HG03103 (cell line): ENCODE measurements around the gene SUGP2.
"Not testable (repeated sequence)": the region's sequence is repeated elsewhere in the genome, so short reads cannot be mapped to it uniquely, and the experiment has no call there.

Experiments
- ATAC-seq: cut with Tn5 transposase; IDR thresholded peaks from one replicate; pipeline ENCODE4 v1.9.1; 2021; ENCODE audit warnings: low read depth; ENCODE audit not compliant: unreplicated experiment

SUGP2 gene

GRCh38 chr19:18961767-18962620 is 71.3 kb downstream of the SUGP2 start:
- ATAC-seq = no peak

GRCh38 chr19:18960370-18960769 is 72.9 kb downstream of the SUGP2 start:
- ATAC-seq = no peak

- no peak for ATAC-seq
Observed at GRCh38 chr19:18955042-18955441, 78.3 kb downstream of the SUGP2 start.

GRCh38 chr19:18954094-18954493 is 79.2 kb downstream of the SUGP2 start:
- ATAC-seq = no peak

- not testable (repeated sequence) for ATAC-seq
Observed at GRCh38 chr19:18952364-18953003, 80.8 kb downstream of the SUGP2 start.

- ATAC-seq = no peak
Observed at GRCh38 chr19:18951721-18952281, 81.5 kb downstream of the SUGP2 start.

GRCh38 chr19:18949858-18950257 is 83.5 kb downstream of the SUGP2 start:
- no peak for ATAC-seq

GRCh38 chr19:18948976-18949356 is 84.4 kb downstream of the SUGP2 start:
- ATAC-seq = no peak

GRCh38 chr19:18948075-18948975 is 85.0 kb downstream of the SUGP2 start:
- ATAC-seq = no peak

GRCh38 chr19:18946918-18947317 is 86.4 kb downstream of the SUGP2 start:
- no peak for ATAC-seq

GRCh38 chr19:18946335-18946734 is 87.0 kb downstream of the SUGP2 start:
- no peak for ATAC-seq

- no peak for ATAC-seq
Observed at GRCh38 chr19:18945297-18945696, 88.0 kb downstream of the SUGP2 start.

- ATAC-seq = no peak
Observed at GRCh38 chr19:18943465-18943864, 89.9 kb downstream of the SUGP2 start.

- ATAC-seq = no peak
Observed at GRCh38 chr19:18942692-18943091, 90.6 kb downstream of the SUGP2 start.

GRCh38 chr19:18941628-18942354 is 91.5 kb downstream of the SUGP2 start:
- ATAC-seq = no peak
